GM12891 (cell line): ENCODE measurements around the gene WIPF1.

Experiments used
- DNase-seq: peaks from one replicate; pipeline ENCODE4 v3.0.0; 2011; ENCODE audit warnings: low spot score; ENCODE audit not compliant: insufficient read length
- FAIRE-seq: peaks from 2 replicates; lab custom pipeline; 2011; peaks lifted over from hg19 to GRCh38; lab: Jason Lieb, UNC
- PAX5 ChIP-seq: IDR thresholded peaks from 2 replicates; pipeline ENCODE4 v1.6.1; 2011; ENCODE audit warnings: low read length, moderate library complexity, mild to moderate bottlenecking; ENCODE audit not compliant: insufficient read depth, severe bottlenecking
- POLR2A ChIP-seq: IDR thresholded peaks from 2 replicates; pipeline ENCODE4 v1.6.1; 2011; ENCODE audit warnings: low read depth, low read length, control low read depth
- POLR2AphosphoS5 ChIP-seq: IDR thresholded peaks from 2 replicates; pipeline ENCODE4 v1.6.1; 2011; ENCODE audit warnings: low read depth, low read length, control low read depth
- POU2F2 ChIP-seq: IDR thresholded peaks from 2 replicates; pipeline ENCODE4 v1.6.1; 2011; ENCODE audit warnings: low read depth, mild to moderate bottlenecking, control low read depth, low read length, moderate library complexity
- SPI1 ChIP-seq: IDR thresholded peaks from 2 replicates; pipeline ENCODE4 v1.6.1; 2011; ENCODE audit warnings: low read depth, low read length, control low read depth
- TAF1 ChIP-seq: IDR thresholded peaks from 2 replicates; pipeline ENCODE4 v1.6.1; 2011; ENCODE audit warnings: low read depth, low read length, control low read depth

WIPF1 gene

DNA sequence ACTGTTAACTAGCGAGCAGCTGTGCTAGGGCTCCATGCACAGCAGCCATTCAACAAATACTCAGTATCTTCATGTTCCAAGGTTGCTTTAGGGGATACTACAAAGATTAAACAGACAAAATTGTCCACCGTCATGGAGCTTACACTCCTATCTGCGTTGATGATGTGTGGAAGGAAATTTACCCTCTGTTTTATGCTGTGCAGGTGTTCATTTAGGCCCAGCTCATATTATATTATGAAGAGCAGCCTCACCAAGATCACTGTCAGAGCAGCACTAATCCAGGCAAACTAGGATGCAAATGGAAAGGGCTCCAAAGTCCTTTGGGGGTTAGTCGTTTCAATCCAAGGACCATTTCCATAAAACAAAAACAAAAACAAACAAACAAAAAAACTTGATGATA is 13.4 kb upstream of the WIPF1 start:
- FAIRE-seq, result peak; percentile 52
- no peak for DNase-seq
- TF ChIP-seq TAF1, result no peak
- TF ChIP-seq POU2F2, result no peak
- TF ChIP-seq SPI1, result no peak
- TF ChIP-seq PAX5, result no peak
- TF ChIP-seq POLR2A, result no peak
- TF ChIP-seq POLR2AphosphoS5, result no peak

DNA sequence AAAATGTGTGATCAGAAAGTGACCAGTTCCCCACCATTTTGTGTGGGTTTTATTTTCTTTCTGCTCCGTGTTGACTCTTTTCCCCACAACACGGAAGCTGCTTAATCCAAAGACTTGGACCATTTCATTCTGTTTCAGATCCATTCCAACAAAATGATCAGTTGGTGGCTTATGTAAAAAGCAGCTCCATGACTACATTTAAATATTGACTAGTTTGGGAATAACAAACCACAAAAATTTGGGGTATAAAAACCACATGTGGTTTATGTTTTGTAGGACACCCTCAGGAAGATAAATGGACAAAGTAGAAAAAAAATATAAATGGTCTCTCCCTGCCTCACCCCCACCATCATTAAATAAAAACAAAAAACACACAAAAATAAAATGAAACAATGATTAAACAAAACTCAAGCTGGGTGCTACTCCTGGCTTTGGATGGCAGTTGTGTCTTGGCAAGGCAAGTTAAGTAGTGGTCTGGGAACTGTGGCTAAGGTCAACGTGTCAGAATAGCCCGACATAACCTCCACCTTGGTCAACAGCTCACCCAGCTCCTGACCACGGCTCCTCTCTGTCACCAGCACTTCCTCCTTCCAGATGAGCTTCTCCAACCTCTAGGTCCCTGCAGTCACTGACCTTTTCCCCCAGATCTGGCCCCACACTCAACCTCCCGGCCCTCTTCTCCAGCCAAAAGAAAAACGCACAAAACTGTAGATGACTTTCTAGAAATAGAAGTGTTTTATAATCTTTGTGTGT is 12.8 kb upstream of the WIPF1 start:
- peak; percentile 85 for FAIRE-seq
- TF ChIP-seq PAX5, result no peak
- TF ChIP-seq SPI1, result peak; percentile 88
- no peak for TF ChIP-seq POLR2A
- DNase-seq, result no peak

DNA sequence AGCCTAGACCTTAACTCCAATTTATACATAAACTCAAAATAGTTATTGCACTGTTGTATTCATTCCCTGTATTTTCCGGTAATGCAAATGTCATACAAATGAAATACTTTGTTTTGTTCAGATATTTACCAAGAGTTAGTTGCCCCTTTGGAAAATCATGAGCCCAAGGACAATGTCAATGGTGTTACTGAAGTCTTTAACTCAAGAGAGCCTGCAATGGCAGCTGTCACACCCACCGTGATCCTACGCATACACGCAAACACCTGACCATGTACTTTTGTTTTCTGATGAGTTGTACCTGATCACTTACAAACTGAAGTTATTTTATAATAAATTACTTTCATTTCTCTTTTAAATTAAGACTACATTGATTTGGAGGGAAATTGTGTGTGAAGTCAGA is 11.7 kb upstream of the WIPF1 start:
- TF ChIP-seq POU2F2 (no peak), TAF1 (no peak), PAX5 (no peak), POLR2AphosphoS5 (no peak), SPI1 (no peak), POLR2A (no peak)
- no peak for DNase-seq
- FAIRE-seq, result no peak

DNA sequence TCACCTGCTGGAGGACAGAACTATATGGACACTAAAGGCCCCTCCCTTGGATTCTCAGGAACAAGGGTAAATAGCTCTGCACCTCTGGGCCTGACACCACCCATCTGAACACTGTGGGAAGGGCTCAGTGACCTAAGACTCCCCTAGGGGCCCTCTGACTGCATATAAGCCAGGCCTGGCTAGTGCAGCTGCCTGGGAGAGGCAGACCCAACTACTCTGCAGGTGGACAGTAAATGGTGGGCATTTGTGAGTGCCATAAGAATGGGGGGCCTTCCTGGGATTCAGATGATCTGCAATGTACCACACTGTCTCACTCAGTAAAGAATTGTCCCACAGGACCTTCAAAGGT is 11.2 kb upstream of the WIPF1 start:
- no peak for DNase-seq
- FAIRE-seq, result no peak
- no peak for TF ChIP-seq SPI1
- TF ChIP-seq POLR2A, result peak; percentile 86; the same call in 1 of the 2 replicates
- TF ChIP-seq PAX5, result no peak
- TF ChIP-seq POLR2AphosphoS5, result peak; percentile 62; the same call in 1 of the 2 replicates
- no peak for TF ChIP-seq TAF1
- TF ChIP-seq POU2F2, result peak; percentile 53; the same call in 1 of the 2 replicates

DNA sequence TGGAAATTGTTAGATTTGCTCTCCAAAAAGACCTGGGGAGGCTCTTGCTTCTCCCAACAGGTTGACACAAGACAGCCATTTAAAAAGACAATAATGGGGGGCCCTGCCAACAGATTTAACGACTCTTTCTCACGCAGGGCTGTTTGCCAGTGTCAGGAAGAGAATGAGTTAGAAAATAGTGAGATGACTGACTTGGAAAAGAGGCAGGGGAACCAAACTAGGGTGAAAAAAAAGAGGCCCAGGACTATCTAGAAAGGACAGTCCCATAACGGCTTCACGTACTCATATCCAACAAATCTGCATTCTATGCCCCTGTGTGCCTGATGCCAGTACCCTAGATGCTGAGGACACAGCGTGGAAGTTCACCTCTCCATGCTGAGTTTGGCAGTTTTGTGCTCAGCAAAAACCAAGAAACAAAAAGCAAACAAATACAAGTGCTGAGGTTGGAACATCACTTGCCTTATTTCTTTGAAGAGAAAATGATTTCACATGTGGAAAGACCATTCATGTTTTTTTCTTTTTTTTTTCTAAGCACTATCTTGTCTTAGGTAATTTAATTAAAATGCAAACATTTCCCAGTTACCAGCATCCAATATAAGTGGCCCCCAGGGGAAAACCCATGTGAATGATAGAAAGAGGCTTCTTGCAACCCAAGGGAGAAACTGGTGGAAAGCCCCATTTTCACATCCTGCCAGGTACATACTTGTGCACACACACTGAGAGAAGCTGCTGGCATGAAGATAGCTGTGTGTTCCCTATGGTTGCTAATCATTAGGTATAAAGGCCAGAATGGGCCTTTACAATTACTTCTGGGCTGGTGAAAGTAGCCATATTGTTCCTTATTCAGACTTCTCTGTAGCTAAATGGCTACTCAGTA is 10.6 kb upstream of the WIPF1 start:
- no peak for DNase-seq
- TF ChIP-seq SPI1, result 0 out of 2 replicates have a peak, but pooled peaks have one; percentile 12
- no peak for TF ChIP-seq POLR2A
- peak; percentile 48 for FAIRE-seq

DNA sequence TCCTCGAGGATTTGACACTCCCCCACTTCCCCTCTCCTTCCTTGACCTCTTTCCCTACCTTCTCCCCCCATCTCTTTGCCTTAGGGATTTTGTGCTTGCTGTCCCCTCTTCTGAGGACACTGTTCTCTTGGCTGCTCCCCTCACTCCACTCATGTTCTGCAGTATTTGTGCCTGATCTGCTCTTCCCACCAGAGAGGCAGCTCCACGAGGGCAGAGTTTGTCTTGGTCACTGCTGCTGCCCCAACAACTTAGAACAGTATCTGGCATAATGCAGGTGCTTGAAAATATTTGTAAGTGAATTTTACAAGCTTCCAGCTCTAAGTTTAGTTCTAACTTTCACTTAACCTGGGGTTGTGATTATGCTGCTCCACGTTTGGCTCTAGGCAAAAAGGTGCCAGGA is 10.0 kb upstream of the WIPF1 start:
- TF ChIP-seq POLR2A, result no peak
- no peak for TF ChIP-seq TAF1
- no peak for TF ChIP-seq SPI1
- no peak for TF ChIP-seq PAX5
- no peak for TF ChIP-seq POLR2AphosphoS5
- no peak for TF ChIP-seq POU2F2
- peak; percentile 41 for FAIRE-seq
- no peak for DNase-seq

DNA sequence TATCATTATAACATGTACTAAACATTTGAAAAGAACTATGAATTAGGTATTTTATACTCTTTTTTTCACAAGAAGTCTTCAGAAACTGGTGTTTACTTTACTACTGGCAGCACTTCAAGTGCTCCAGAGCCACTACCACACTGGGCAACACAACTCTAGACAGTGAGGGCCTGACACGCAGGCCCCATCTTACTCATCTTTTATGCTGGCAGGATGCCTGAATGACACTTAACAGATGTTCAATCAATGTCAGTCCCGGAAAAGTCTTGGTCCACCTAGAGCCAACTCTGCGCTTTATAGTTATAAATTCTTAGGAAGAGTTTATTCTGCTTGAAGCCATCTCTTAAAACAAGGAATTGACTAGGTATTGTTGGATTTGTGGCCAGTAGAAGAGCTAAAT is 8.7 kb upstream of the WIPF1 start:
- DNase-seq (no peak), FAIRE-seq (peak; percentile 13)
- no peak for TF ChIP-seq POLR2A
- TF ChIP-seq SPI1, result no peak
- TF ChIP-seq TAF1, result no peak
- no peak for TF ChIP-seq PAX5
- no peak for TF ChIP-seq POU2F2
- TF ChIP-seq POLR2AphosphoS5, result no peak

DNA sequence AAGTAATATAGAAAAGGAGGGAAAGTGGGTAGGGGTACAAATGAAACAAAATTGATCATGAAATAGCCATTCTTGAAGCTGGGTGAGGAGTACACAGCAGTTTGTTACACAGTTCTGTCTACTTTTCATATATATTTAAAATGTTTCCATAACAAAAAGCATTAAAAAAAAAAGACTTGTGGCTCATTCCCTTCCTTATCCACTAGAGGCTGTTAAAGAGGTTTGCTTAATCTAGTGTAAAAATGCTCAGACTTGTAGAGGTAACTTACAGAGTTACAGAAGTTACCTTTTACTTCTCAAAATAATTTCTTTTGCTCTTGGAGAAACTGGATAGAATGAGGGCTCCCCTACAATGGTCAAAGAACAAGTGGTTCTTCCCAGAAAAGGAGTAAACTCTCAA is 8.1 kb upstream of the WIPF1 start:
- DNase-seq (no peak), FAIRE-seq (no peak)
- TF ChIP-seq POLR2A (no peak), PAX5 (no peak), POU2F2 (no peak), TAF1 (no peak), POLR2AphosphoS5 (no peak), SPI1 (no peak)

DNA sequence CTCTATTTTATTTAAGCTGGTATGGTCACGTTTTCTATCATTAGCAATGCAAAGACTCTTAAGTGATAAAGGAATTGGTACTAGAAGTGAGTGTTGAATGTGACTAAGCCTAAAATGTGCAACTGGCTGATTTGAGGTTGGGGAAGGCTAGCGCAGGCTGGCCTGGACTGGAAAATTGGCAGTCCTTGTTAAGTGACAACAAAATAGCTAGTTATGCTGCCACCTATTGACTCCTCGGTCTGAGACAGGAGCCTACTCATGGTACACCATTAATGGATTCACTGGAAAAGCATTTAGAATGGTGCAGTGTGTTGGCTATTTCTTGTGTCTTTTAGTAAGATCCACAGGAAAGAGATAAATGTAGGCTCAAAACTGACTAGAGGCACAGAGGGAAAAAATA is 5.7 kb upstream of the WIPF1 start:
- TF ChIP-seq PAX5, result no peak
- TF ChIP-seq POLR2AphosphoS5, result no peak
- no peak for TF ChIP-seq POU2F2
- TF ChIP-seq TAF1, result no peak
- no peak for TF ChIP-seq SPI1
- no peak for TF ChIP-seq POLR2A
- peak; percentile 82 for FAIRE-seq
- no peak for DNase-seq
